ENCODE results near the gene GALNS. TPM values are rescaled to one million over a fixed set of nuclear protein-coding genes. Genes with fewer than 3 reads are reported as not detected.

The GALNS gene
- total and polyA plus RNA-seq, 2 of the 4 experiments (the other 2 are of a cell fraction): 7.2 to 32.5 TPM

DNA sequence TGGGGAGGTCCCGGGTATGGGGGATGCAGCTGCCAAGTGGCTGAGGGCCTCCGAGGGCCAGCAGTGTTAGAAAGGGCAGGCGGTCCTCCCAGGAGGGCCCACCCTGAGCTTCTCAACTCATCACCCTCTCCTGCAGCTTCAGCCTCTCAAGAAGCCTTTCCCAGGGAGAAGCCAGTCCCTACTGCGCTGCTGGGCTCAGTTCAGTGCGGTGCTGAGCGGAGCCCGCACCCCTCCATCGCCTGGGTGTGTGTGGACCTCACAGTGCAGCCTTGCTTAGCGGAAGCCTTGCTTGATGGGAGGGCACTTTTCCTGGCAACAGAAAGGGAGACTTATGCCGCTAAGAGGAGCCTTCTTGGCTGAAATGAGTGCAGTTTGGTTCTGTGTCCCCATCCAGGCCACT, 41.5 kb downstream of the GALNS start:
- no peak overlapping the region for H3K14ac ChIP-seq (replicated peaks; ENCODE audit: low read depth, low read length)
- peaks cover 10% of the 10 kb centered on the region for H4K20me1 ChIP-seq (ENCODE audit: insufficient read depth, low read length)
- DNase-seq (no peak), ATAC-seq (ENCODE audit: low read depth) (no peak)
- H2BK5ac ChIP-seq (ENCODE audit: low read depth, low read length, poor library complexity, severe bottlenecking): no peak overlapping the region
- H4K91ac ChIP-seq (ENCODE audit: insufficient read depth, low read depth, low read length): no peak overlapping the region
- H3K79me1 ChIP-seq (ENCODE audit: low read depth in 1 of 2, low read length in 2 of 2): peaks cover 0 to 14% of the 10 kb centered on the region in 2 experiments; a peak in 2 of 4 replicates
- H3K9me1 ChIP-seq (ENCODE audit: insufficient read depth, low read length): peaks cover 5% of the 10 kb centered on the region
- POLR2A ChIA-PET (ENCODE audit: unreplicated experiment): no interaction called here
- H3K4me1 ChIP-seq (ENCODE audit: control insufficient read depth, insufficient read depth, low read length): peaks cover 20% of the 10 kb centered on the region
- H3K9me3 ChIP-seq (ENCODE audit: control insufficient read depth, insufficient read depth, low read length): no peaks in the 10 kb centered on the region
- CTCF ChIA-PET: interaction anchor here (1.7 kb wide), 1 partner anchor 42 kb away, joined by 4 read pairs; no protein-coding TSS in a partner anchor
- no peak overlapping the region for H2AK5ac ChIP-seq (ENCODE audit: low read depth, low read length)
- H4K5ac ChIP-seq (ENCODE audit: low read depth, low read length): no peak overlapping the region
- no peak overlapping the region for H2BK120ac ChIP-seq (ENCODE audit: low read depth, low read length)
- no peak overlapping the region for H2BK15ac ChIP-seq (ENCODE audit: low read depth, low read length)
- in situ Hi-C loops (cut with MboI; ENCODE audit: low sequenced_read_pairs): no loop called here
- no peaks in the 10 kb centered on the region for H3K27me3 ChIP-seq (ENCODE audit: control insufficient read depth, insufficient read depth, low read length)
- H3K23ac ChIP-seq (ENCODE audit: low read depth, low read length): no peak overlapping the region
- WGBS, 2 experiments (ENCODE audit: extremely low coverage in 2 of 2, insufficient read length in 1 of 2): 100% methylated on average over 1 of the region's 10 CpGs; no CpG with 5 or more reads in 1 of the 2 experiments
- H3K27ac ChIP-seq (ENCODE audit: insufficient read depth, low read length): no peak overlapping the region
- TF ChIP-seq CEBPB (IDR thresholded peaks at IDR 0.05; ENCODE audit: low read depth, low read length) (no peak), RCOR1 (IDR thresholded peaks at IDR 0.05; ENCODE audit: insufficient replicate concordance, low read length) (no peak), FOS (IDR thresholded peaks at IDR 0.05; ENCODE audit: low read depth, low read length) (no peak)
- TF ChIP-seq, protein P1, sequence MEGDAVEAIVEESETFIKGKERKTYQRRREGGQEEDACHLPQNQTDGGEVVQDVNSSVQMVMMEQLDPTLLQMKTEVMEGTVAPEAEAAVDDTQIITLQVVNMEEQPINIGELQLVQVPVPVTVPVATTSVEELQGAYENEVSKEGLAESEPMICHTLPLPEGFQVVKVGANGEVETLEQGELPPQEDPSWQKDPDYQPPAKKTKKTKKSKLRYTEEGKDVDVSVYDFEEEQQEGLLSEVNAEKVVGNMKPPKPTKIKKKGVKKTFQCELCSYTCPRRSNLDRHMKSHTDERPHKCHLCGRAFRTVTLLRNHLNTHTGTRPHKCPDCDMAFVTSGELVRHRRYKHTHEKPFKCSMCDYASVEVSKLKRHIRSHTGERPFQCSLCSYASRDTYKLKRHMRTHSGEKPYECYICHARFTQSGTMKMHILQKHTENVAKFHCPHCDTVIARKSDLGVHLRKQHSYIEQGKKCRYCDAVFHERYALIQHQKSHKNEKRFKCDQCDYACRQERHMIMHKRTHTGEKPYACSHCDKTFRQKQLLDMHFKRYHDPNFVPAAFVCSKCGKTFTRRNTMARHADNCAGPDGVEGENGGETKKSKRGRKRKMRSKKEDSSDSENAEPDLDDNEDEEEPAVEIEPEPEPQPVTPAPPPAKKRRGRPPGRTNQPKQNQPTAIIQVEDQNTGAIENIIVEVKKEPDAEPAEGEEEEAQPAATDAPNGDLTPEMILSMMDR (conservative IDR thresholded peaks at IDR 0.05; ENCODE audit: low read depth, low read length): no peak
- no peak overlapping the region for H3K4me2 ChIP-seq (ENCODE audit: low read depth, low read length)
- intact Hi-C loops (cut with micrococcal nuclease): no loop called here
- no peak overlapping the region for H2AFZ ChIP-seq (replicated peaks; ENCODE audit: low read length, poor library complexity)
- H3K18ac ChIP-seq (ENCODE audit: low read depth, low read length): no peak overlapping the region
- dilution Hi-C loops (cut with HindIII; ENCODE audit: low sequenced_read_pairs, unreplicated experiment): no loop called here
- H3K56ac ChIP-seq (ENCODE audit: extremely low read depth, insufficient read depth, low read length): no peak overlapping the region
- H3K4me3 ChIP-seq (ENCODE audit: insufficient read depth, low read depth, low read length): no peak overlapping the region
- no peak overlapping the region for H2AK9ac ChIP-seq (replicated peaks; ENCODE audit: low read depth, low read length, poor library complexity)
- H3K9ac ChIP-seq (ENCODE audit: low read depth, low read length): no peak overlapping the region
- peaks cover under 1% of the 10 kb centered on the region; the same call in 1 of the 2 replicates for H3K36me3 ChIP-seq (ENCODE audit: control insufficient read depth, insufficient read depth, low read length)
- no peak overlapping the region for H2BK20ac ChIP-seq (ENCODE audit: low read depth, low read length)
- H3K4ac ChIP-seq (ENCODE audit: low read depth, low read length): no peak overlapping the region
- no peak overlapping the region for H4K8ac ChIP-seq (ENCODE audit: low read depth in 2 of 2, low read length in 2 of 2)
- BruUV-seq (replicated peaks): no TSS peak

Data from IMR-90 (cell line).